ENCODE data around the gene RNF112.
A peak's percentile ranks its signal among the peaks of the same experiment; 100 is the strongest.

RNF112 gene

GRCh38 chr17:19372866-19373504 lies 38.0 kb upstream of the RNF112 start:
- no peak for DNase-seq

- DNase-seq = peak in 1 of 51 donors; percentile 21
Measured at GRCh38 chr17:19374136-19374535, 36.9 kb upstream of the RNF112 start.

DNA sequence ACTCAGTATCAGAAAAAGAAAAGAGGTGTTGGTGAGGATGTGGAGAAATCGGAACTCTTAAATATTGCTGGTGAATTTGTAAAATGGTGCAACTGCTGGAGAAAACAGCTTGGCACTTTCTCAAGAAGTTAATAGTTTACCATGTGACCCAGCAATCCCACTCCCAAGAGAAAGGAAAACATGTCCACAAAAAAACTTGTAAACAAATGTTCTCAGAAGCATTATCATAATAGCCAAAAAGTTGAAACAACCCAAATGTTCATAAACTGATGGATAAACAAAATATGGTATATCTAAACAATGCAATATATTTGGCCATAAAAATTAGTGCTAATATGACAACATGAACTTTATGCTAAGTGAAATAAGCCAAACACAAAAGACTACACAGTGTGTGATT lies 35.3 kb upstream of the RNF112 start:
- DNase-seq = no peak

- DNase-seq = no peak
Measured at GRCh38 chr17:19376811-19377210, 34.2 kb upstream of the RNF112 start.

DNA sequence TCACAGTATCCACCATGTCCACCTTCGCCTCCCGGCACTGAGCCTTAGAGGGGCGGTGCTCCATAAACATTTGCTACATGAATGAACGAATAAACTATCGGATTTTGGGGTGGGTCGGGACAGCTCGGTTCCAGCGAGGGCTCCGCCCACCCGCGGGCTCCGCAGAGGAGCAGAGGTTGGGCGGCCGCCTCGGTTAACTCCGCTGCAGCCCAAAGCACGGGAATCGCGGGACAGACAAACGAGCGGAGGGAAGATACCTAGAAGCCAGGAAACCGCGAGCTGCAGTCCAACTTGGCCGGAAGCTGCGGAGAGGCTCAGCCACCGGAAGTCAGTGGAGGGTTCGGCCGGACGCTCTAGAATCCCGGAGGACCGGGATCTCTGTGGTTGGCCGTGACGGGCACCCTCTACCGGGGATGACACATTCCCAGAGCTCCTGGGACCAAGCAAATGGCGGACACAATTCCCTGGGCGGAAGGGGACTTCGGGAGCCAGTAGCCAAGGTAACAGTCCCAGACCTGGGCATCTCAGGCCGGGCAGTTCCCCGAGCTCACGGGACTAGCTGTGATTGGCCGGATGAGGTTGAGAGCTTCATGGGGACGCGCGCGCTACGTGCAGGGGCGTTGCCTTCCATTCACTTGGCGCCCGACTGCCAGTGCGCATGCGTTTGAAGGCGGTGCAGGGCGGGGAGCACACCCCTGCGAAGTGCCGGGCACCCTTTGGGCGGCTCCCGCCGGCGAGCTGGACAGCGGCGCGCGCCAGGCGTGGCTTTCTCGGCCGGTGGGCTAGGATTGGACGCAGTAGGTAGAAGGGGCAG lies 33.2 kb upstream of the RNF112 start:
- DNase-seq = peak; percentile 90 to 100 (median 99)

- peak in 1 of 51 donors; percentile 39 for DNase-seq
Measured at GRCh38 chr17:19378416-19379360, 32.3 kb upstream of the RNF112 start, which contains the start of gene MAPK7. TSS of gene MAPK7 (plus strand) at chr17:19378498. CDS start at chr17:19378901, 403 bp downstream.

DNA sequence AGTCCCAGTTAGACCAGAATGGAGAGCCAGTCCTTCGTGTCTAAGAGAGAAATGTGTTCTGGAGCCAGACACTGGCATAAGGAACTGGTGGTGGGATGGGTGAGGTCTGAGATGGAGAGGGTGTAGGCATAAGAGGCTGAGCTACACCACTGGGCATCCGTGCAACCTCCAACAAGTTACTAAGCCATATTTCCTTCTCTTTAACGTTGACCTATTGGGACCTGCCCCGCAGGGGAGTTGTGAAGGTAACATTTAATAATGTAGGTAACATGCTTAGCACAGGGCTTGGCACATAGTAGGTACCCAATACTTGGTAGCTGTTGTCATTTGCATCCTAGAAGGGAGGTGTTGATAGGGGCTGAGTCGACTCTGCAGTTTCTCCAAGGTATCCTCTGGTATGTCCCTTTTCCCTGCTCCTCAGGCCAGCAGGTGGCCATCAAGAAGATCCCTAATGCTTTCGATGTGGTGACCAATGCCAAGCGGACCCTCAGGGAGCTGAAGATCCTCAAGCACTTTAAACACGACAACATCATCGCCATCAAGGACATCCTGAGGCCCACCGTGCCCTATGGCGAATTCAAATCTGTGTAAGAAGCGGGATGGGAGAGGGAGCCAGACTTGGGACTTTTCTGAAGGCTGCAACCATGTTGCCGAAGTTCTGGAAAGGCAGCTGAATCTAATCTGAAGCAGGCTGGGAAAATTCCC lies 31.5 kb upstream of the RNF112 start:
- no peak for DNase-seq

DNA sequence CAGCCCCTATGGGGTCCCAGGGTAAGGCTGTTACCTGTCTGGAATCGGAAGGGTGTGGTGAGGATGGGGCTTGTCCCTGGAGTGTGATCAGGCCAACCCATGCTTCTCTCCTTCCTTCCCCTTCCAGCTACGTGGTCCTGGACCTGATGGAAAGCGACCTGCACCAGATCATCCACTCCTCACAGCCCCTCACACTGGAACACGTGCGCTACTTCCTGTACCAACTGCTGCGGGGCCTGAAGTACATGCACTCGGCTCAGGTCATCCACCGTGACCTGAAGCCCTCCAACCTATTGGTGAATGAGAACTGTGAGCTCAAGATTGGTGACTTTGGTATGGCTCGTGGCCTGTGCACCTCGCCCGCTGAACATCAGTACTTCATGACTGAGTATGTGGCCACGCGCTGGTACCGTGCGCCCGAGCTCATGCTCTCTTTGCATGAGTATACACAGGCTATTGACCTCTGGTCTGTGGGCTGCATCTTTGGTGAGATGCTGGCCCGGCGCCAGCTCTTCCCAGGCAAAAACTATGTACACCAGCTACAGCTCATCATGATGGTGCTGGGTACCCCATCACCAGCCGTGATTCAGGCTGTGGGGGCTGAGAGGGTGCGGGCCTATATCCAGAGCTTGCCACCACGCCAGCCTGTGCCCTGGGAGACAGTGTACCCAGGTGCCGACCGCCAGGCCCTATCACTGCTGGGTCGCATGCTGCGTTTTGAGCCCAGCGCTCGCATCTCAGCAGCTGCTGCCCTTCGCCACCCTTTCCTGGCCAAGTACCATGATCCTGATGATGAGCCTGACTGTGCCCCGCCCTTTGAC lies 30.3 kb upstream of the RNF112 start:
- DNase-seq = no peak

- no peak for DNase-seq
Measured at GRCh38 chr17:19381361-19381740, 29.7 kb upstream of the RNF112 start.

- no peak for DNase-seq
Measured at GRCh38 chr17:19381741-19382444, 29.1 kb upstream of the RNF112 start.

DNA sequence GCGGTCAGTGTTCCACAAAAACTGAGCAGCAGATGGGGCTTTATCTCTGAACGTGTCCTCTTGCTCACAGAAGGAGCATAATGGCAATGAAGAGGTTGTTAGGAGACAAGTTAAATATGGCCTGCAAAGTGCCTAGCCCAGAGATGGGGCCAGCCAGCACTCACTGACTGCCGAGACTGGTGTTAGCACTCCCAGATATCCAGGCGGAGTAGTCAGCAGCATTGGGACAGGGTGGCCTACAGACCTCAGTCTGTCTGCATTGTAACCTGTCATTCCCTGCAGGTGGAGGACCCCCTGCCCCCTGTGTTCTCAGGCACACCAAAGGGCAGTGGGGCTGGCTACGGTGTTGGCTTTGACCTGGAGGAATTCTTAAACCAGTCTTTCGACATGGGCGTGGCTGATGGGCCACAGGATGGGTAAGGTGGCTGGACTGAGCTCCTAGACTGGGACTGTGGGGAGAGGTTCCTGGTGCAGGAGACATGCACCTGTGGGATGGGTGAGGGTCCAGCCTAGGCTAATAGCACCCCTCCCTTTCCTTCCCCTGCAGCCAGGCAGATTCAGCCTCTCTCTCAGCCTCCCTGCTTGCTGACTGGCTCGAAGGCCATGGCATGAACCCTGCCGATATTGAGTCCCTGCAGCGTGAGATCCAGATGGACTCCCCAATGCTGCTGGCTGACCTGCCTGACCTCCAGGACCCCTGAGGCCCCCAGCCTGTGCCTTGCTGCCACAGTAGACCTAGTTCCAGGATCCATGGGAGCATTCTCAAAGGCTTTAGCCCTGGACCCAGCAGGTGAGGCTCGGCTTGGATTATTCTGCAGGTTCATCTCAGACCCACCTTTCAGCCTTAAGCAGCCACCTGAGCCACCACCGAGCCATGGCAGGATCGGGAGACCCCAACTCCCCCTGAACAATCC lies 28.2 kb upstream of the RNF112 start:
- no peak for DNase-seq

DNA sequence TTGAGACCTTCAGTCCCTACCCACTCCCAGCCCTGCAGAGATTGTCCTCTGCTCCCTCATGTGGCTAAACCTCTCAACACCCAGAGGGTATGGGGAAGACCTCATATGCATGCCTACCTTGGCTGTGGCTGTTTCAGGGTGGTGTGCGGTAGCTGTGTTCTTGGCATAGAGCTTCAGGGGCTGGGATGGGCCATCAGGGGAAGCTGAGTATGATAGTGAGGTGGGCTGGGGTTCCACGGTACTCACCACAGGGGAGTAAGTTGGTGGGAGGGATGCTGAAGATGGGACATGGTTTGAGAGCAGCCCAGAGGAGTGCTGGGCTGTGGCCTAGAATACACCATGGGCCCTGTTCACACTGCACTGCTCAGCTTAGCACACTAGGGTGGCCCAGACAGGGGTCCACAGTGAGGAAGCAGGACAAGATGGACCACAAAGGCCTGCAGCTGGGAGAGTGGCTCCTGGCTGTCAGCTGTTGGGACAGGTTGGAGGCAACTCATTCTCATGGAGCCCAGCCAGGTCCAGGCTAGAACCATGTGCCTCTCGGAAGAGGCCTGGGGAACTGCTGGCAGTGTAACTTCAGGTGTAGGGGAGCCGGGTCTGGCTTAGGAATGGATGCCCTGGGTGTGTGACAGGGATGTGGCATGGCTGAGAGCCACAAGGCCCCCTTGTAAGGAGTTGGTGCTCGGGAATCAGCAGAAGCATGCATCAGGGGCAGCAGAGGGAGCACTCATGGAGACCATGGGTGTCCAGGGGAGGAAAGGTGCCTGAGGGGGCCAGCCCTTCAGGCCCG lies 27.2 kb upstream of the RNF112 start:
- no peak for DNase-seq

- peak in 46 of 51 donors; percentile 28 to 90 (median 72) for DNase-seq
Measured at GRCh38 chr17:19384723-19385391, 26.2 kb upstream of the RNF112 start.

DNA sequence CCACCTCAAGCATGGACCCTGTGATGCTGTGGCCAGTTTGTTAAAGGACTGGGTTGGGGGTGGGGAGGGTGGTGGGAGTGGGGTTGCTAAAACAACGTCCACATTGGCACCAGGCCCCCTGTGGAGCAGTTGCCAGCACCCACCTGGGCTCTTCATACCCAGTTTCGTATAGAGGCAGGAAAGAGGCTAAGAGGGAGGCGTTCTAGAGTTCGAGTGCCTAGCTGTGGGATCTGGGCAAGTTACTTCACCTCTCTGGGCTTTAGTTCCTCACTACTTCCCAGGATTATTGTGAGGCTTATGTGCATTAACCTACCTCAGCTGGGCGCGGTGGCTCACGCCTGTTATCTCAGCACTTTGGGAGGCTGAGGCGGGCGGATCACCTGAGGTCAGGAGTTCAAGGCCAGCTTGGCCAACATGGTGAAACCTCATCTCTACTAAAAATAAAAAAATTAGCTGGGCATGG lies 25.5 kb upstream of the RNF112 start:
- no peak for DNase-seq

DNA sequence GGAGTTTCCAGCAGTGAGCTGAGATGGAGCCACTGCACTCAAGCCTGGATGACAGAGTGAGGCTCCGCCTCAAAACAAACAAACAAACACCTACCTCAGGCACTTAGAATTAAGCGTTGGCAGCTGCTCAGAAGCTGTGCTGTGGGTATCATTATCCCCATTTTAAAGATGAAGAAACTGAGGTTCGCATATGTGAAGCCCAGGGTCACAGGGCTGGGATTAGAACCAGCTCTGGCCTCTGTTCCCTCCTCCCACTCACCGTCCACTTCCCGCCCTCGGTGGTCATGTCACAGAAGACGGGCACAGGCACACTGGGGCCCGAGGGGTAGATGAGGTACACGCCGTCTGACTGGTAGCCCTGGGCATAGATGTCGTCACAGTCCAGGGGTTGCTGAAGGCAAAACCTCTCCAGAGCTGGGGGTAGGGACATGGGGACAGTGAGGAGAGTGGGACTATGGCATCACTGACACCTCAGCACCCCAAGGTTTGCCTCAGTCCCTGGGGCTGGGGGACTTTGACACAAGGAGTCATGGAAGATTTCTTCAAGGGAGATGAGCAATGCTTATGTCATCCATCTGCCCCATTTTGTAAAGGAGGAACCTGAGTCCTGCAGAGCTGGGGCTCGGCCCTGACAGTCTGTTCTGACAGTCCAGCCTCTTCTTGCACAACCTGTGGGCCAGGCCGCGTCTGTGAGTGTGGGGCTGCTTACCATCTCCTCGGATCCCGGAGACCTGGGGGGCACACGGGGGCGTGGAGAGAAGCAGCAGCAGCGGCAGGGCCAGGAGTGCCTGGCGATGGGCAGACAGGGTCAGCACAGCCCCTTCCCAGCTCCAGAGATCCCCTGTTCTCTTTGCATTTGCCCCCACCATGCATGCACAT lies 24.7 kb upstream of the RNF112 start:
- DNase-seq = peak in 5 of 51 donors; percentile 12 to 30 (median 19)
